Breast epithelium (tissue), 3 donors: ENCODE data around the gene HBQ1.

Source experiments
- POLR2AphosphoS5 ChIP-seq, 3 donors: sonication (generic); formaldehyde crosslinking; IDR thresholded peaks; one replicate each; pipeline ENCODE4 v1.6.1; 2017; ENCODE audit warnings: antibody characterized with exemption in 3 of 3
- TF ChIP-seq, protein P1 (sequence below), 3 donors: fragments of 450-650 bp; IDR thresholded peaks; one replicate each; pipeline ENCODE4 v1.5.1; 2016 to 2017; ENCODE audit warnings: antibody characterized with exemption in 3 of 3, mild to moderate bottlenecking in 3 of 3, moderate library complexity in 3 of 3

DNA sequence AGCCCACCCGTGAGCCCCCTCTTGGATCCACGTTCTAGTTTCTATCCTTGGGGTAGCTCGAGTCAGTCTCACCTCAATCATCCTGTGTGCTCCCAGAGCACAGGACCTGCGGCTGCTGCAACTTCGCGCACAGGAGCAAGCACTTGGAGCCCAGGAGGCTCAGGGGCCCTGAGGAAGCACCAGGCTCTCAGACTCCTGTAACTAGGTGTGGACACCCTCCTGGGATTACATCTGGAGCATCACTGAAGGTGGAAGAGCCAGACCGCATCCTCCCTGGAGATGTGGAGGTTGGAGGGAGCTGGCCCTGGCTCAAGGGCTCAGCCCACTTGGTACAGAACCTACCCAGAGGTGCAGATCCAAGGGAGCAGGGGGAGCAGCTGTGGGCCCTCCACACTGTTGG, 2.7 kb downstream of the HBQ1 start:
- TF ChIP-seq, protein P1, sequence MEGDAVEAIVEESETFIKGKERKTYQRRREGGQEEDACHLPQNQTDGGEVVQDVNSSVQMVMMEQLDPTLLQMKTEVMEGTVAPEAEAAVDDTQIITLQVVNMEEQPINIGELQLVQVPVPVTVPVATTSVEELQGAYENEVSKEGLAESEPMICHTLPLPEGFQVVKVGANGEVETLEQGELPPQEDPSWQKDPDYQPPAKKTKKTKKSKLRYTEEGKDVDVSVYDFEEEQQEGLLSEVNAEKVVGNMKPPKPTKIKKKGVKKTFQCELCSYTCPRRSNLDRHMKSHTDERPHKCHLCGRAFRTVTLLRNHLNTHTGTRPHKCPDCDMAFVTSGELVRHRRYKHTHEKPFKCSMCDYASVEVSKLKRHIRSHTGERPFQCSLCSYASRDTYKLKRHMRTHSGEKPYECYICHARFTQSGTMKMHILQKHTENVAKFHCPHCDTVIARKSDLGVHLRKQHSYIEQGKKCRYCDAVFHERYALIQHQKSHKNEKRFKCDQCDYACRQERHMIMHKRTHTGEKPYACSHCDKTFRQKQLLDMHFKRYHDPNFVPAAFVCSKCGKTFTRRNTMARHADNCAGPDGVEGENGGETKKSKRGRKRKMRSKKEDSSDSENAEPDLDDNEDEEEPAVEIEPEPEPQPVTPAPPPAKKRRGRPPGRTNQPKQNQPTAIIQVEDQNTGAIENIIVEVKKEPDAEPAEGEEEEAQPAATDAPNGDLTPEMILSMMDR (IDR thresholded peaks at IDR 0.05) = no peak
- no peak for TF ChIP-seq POLR2AphosphoS5 (IDR thresholded peaks at IDR 0.05)
